A549 (cell line): ENCODE results near the gene VAV3. TPM values are rescaled to one million over a fixed set of nuclear protein-coding genes. Genes with fewer than 3 reads are reported as not detected.
A peak's percentile ranks its signal among the peaks of the same experiment; 100 is the strongest.
"Not testable (repeated sequence)": the region's sequence is repeated elsewhere in the genome, so short reads cannot be mapped to it uniquely, and the experiment has no call there.

Experiments used
- ATAC-seq, 2 experiments: fragments of 200-7000 bp in 1 of 2; fragments of >200 bp in 1 of 2; cut with Nextera tagmentation in 1 of 2; cut with Tn5 transposase in 1 of 2; 3 replicates each; pipeline versions ENCODE4 v1.8.0 to v1.9.1; 2018 to 2020; ENCODE audit warnings: mild to moderate bottlenecking in 1 of 2, moderate library complexity in 1 of 2
- CTCF ChIA-PET: fragments of 300-600 bp; sonication (Branson Sonifier 250); formaldehyde crosslinking; extraction: SDS; loops from one replicate; lab custom pipeline; 2021; ENCODE audit warnings: antibody characterized with exemption, inconsistent platforms; lab: Yijun Ruan, JAX
- POLR2A ChIA-PET: fragments of 350-600 bp; formaldehyde crosslinking; extraction: SDS; loops from one replicate; lab custom pipeline; 2021; ENCODE audit warnings: antibody characterized with exemption, inconsistent platforms; lab: Yijun Ruan, JAX
- DNase-seq, 2 experiments: peaks; one replicate each; pipeline versions ENCODE4 v3.0.0 to v3.0.0-alpha.2; 2011 to 2016; ENCODE audit warnings: low read depth in 1 of 2, low spot score in 1 of 2
- FAIRE-seq: peaks from 2 replicates; lab custom pipeline; 2011; peaks lifted over from hg19 to GRCh38; lab: Jason Lieb, UNC
- H3K27ac ChIP-seq, 2 experiments: fragments of >200 bp; sonication (Bioruptor Twin); formaldehyde crosslinking; 3 replicates each; pipeline ENCODE4 v1.5.1; 2016 to 2017
- H3K4me1 ChIP-seq: fragments of >200 bp; sonication (Bioruptor Twin); formaldehyde crosslinking; 3 replicates; pipeline ENCODE4 v1.6.1; 2016
- H3K4me2 ChIP-seq: fragments of >200 bp; sonication (Bioruptor Twin); formaldehyde crosslinking; 3 replicates; pipeline ENCODE4 v1.6.1; 2016
- H3K4me3 ChIP-seq: fragments of >200 bp; sonication (Bioruptor Twin); formaldehyde crosslinking; 3 replicates; pipeline ENCODE4 v1.5.1; 2016
- H3K9me3 ChIP-seq: fragments of >200 bp; sonication (Bioruptor Twin); formaldehyde crosslinking; 3 replicates; pipeline ENCODE4 v1.6.1; 2016
- CBX2 ChIP-seq: fragments of 200-600 bp; sonication (generic); IDR thresholded peaks from 2 replicates; pipeline ENCODE4 v1.6.1; 2016; ENCODE audit warnings: low read depth, mild to moderate bottlenecking, borderline replicate concordance
- CHD2 ChIP-seq: fragments of 150-350 bp; IDR thresholded peaks from 2 replicates; pipeline ENCODE4 v1.6.1; 2014; ENCODE audit warnings: low read length; ENCODE audit not compliant: partially characterized antibody
- EP300 ChIP-seq, 2 experiments: fragments of >200 bp; sonication (Bioruptor Twin); formaldehyde crosslinking; IDR thresholded peaks; 2 replicates in 1 of 2; 3 replicates in 1 of 2; pipeline ENCODE4 v1.6.1; 2016 to 2017
- HEYL ChIP-seq: fragments of 250-450 bp; sonication (Bioruptor Pico); IDR thresholded peaks from 2 replicates; pipeline ENCODE4 v1.8.0; 2021; ENCODE audit warnings: mild to moderate bottlenecking, moderate library complexity
- JUNB ChIP-seq: fragments of >200 bp; sonication (Bioruptor Twin); formaldehyde crosslinking; IDR thresholded peaks from 2 replicates; pipeline ENCODE4 v1.6.1; 2016
- MYC ChIP-seq: IDR thresholded peaks from 2 replicates; pipeline ENCODE4 v1.6.1; 2012; ENCODE audit warnings: mild to moderate bottlenecking, inconsistent platforms, low read length, improper control_type of control experiment, borderline replicate concordance
- RFX5 ChIP-seq: fragments of 450-650 bp; IDR thresholded peaks from 2 replicates; pipeline ENCODE4 v1.7.1; 2014; ENCODE audit warnings: antibody characterized with exemption, mild to moderate bottlenecking, moderate library complexity
- SMC3 ChIP-seq: fragments of >200 bp; sonication (Bioruptor Twin); formaldehyde crosslinking; IDR thresholded peaks from 3 replicates; pipeline ENCODE4 v1.6.1; 2018; ENCODE audit warnings: inconsistent platforms
- SREBF2 ChIP-seq: fragments of 450-650 bp; IDR thresholded peaks from 2 replicates; pipeline ENCODE4 v1.6.1; 2014; ENCODE audit warnings: mild to moderate bottlenecking, moderate library complexity
- TP53 ChIP-seq: fragments of 250-450 bp; sonication (Bioruptor Pico); IDR thresholded peaks from 2 replicates; pipeline ENCODE4 v1.5.0; 2021; ENCODE audit warnings: mild to moderate bottlenecking, moderate library complexity
- ZC3H11A ChIP-seq: fragments of 450-650 bp; IDR thresholded peaks from 2 replicates; pipeline ENCODE4 v1.6.1; 2014; ENCODE audit warnings: antibody characterized with exemption, mild to moderate bottlenecking
- WGBS: methylation state at CpG from one replicate; pipeline ENCODE4 v1.1.6; 2017; ENCODE audit errors: missing lambda C conversion rate; 5-methylcytosine and 5-hydroxymethylcytosine counted together
- polyA plus RNA-seq, 4 experiments: library from polyadenylated mRNA; depleted of rRNA in 3 of 4; stranded (reverse); fragments of >200 nt; fragmentation: RNase III in 1 of 4; extraction: RNeasy Plus Mini Kit Qiagen cat#74134 plus additional on column Dnase treatment in 1 of 4; gene quantifications; 2 replicates in 3 of 4; 3 replicates in 1 of 4; pipeline ENCODE4 v1.2.3, GENCODE V29; 2011 to 2017
- TF ChIP-seq, protein P1 (sequence below): fragments of 150-350 bp; IDR thresholded peaks from 2 replicates; pipeline ENCODE4 v1.6.1; 2014; ENCODE audit warnings: low read depth, mild to moderate bottlenecking, low read length
- TF ChIP-seq, protein P2 (sequence below): fragments of >200 bp; sonication (Bioruptor Twin); formaldehyde crosslinking; IDR thresholded peaks from 3 replicates; pipeline ENCODE4 v1.5.1; 2016
- TF ChIP-seq, protein P3 (sequence below): IDR thresholded peaks from 2 replicates; pipeline ENCODE4 v1.6.1; 2012
- TF ChIP-seq, protein P4 (sequence below): fragments of >200 bp; sonication (Bioruptor Twin); formaldehyde crosslinking; IDR thresholded peaks from 2 replicates; pipeline ENCODE4 v1.6.1; 2016
- TF ChIP-seq, protein P5 (sequence below): fragments of 250-450 bp; sonication (Bioruptor Pico); IDR thresholded peaks from 2 replicates; pipeline ENCODE4 v1.5.0; 2021; ENCODE audit warnings: mild to moderate bottlenecking, moderate library complexity, borderline replicate concordance
- TF ChIP-seq, protein P6 (sequence below): fragments of 450-650 bp; IDR thresholded peaks from 2 replicates; pipeline ENCODE4 v1.6.1; 2014; ENCODE audit warnings: antibody characterized with exemption
- TF ChIP-seq, protein P7 (sequence below): IDR thresholded peaks from 2 replicates; pipeline ENCODE4 v1.6.1; 2012; ENCODE audit warnings: low read depth, borderline replicate concordance

Gene VAV3
- polyA plus RNA-seq, 2 of the 4 experiments (the other 2 are of a cell fraction): 12.8 to 22.7 TPM

DNA sequence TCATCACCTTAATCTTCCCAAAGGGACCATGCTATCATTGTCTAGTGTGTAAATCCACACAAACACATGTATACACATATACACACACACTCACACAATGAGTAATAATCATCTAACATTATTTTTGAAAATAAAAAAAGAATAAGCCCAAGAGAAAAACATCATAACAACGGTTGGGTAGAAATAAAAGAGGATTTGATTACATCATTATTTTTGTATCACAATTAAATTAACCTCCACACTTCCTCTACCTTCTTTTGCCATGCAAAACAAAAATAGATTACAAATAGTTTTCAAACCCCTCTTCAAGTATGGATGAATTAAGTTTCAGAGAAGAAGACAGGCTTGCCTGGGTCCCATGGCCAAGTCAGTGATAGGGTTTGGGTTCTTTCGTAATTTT, 238.1 kb downstream of the VAV3 start (continued):
- TF ChIP-seq, protein P1, sequence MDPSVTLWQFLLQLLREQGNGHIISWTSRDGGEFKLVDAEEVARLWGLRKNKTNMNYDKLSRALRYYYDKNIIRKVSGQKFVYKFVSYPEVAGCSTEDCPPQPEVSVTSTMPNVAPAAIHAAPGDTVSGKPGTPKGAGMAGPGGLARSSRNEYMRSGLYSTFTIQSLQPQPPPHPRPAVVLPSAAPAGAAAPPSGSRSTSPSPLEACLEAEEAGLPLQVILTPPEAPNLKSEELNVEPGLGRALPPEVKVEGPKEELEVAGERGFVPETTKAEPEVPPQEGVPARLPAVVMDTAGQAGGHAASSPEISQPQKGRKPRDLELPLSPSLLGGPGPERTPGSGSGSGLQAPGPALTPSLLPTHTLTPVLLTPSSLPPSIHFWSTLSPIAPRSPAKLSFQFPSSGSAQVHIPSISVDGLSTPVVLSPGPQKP: no peak
- TF ChIP-seq JUNB (no peak), HEYL (CRISPR knock-in tag) (no peak)
- TF ChIP-seq, protein P2, sequence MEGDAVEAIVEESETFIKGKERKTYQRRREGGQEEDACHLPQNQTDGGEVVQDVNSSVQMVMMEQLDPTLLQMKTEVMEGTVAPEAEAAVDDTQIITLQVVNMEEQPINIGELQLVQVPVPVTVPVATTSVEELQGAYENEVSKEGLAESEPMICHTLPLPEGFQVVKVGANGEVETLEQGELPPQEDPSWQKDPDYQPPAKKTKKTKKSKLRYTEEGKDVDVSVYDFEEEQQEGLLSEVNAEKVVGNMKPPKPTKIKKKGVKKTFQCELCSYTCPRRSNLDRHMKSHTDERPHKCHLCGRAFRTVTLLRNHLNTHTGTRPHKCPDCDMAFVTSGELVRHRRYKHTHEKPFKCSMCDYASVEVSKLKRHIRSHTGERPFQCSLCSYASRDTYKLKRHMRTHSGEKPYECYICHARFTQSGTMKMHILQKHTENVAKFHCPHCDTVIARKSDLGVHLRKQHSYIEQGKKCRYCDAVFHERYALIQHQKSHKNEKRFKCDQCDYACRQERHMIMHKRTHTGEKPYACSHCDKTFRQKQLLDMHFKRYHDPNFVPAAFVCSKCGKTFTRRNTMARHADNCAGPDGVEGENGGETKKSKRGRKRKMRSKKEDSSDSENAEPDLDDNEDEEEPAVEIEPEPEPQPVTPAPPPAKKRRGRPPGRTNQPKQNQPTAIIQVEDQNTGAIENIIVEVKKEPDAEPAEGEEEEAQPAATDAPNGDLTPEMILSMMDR: no peak
- TF ChIP-seq, protein P3, sequence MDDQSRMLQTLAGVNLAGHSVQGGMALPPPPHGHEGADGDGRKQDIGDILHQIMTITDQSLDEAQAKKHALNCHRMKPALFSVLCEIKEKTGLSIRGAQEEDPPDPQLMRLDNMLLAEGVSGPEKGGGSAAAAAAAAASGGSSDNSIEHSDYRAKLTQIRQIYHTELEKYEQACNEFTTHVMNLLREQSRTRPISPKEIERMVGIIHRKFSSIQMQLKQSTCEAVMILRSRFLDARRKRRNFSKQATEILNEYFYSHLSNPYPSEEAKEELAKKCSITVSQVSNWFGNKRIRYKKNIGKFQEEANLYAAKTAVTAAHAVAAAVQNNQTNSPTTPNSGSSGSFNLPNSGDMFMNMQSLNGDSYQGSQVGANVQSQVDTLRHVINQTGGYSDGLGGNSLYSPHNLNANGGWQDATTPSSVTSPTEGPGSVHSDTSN: no peak
- TF ChIP-seq, protein P4, sequence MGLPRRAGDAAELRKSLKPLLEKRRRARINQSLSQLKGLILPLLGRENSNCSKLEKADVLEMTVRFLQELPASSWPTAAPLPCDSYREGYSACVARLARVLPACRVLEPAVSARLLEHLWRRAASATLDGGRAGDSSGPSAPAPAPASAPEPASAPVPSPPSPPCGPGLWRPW: no peak

DNA sequence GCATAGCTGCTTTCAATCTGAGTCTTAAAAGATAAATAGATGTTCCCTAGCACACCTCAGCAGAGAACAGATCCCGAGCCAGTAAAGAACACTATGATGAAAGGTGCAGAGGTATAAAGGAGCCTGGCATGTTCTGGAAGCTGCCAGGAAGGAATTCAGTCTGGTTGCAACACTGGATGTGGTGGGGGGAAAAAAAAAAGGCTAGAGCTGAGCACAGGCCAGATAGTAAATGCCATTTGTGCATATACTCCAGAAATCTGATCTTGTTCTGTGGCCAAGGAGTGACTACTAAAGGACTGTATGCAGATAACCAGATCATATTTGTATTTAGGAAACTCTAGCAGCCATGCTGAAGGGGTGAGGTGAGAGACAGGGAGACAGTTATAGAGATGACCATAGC, 240.3 kb downstream of the VAV3 start:
- ATAC-seq: no peak
- H3K4me1 ChIP-seq: no peaks in the 10 kb centered on the region
- CTCF ChIA-PET: interaction anchor here (1.3 kb wide), 1 partner anchor 26 kb away, joined by 4 read pairs; no protein-coding TSS in a partner anchor
- TF ChIP-seq, protein P5, sequence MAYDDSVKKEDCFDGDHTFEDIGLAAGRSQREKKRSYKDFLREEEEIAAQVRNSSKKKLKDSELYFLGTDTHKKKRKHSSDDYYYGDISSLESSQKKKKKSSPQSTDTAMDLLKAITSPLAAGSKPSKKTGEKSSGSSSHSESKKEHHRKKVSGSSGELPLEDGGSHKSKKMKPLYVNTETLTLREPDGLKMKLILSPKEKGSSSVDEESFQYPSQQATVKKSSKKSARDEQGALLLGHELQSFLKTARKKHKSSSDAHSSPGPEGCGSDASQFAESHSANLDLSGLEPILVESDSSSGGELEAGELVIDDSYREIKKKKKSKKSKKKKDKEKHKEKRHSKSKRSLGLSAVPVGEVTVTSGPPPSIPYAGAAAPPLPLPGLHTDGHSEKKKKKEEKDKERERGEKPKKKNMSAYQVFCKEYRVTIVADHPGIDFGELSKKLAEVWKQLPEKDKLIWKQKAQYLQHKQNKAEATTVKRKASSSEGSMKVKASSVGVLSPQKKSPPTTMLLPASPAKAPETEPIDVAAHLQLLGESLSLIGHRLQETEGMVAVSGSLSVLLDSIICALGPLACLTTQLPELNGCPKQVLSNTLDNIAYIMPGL (CRISPR knock-in tag): no peak
- no peak for TF ChIP-seq CHD2
- TF ChIP-seq CBX2: no peak
- TF ChIP-seq SREBF2: no peak
- TF ChIP-seq, protein P6, sequence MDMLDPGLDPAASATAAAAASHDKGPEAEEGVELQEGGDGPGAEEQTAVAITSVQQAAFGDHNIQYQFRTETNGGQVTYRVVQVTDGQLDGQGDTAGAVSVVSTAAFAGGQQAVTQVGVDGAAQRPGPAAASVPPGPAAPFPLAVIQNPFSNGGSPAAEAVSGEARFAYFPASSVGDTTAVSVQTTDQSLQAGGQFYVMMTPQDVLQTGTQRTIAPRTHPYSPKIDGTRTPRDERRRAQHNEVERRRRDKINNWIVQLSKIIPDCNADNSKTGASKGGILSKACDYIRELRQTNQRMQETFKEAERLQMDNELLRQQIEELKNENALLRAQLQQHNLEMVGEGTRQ: no peak
- TF ChIP-seq EP300 (IDR thresholded peaks at IDR 0.05): no peak
- TF ChIP-seq SMC3: no peak
- TF ChIP-seq, all 56 proteins: peak for 0
- Histone ChIP-seq H3K4me2 (no peak overlapping the region), H3K27ac (no peak overlapping the region), H3K4me3 (no peak overlapping the region), H3K9me3 (no peaks in the 10 kb centered on the region)
- WGBS: 20% methylated on average over 1 of the region's 1 CpG
- POLR2A ChIA-PET: no interaction called here
- FAIRE-seq (no peak), DNase-seq (no peak)

DNA sequence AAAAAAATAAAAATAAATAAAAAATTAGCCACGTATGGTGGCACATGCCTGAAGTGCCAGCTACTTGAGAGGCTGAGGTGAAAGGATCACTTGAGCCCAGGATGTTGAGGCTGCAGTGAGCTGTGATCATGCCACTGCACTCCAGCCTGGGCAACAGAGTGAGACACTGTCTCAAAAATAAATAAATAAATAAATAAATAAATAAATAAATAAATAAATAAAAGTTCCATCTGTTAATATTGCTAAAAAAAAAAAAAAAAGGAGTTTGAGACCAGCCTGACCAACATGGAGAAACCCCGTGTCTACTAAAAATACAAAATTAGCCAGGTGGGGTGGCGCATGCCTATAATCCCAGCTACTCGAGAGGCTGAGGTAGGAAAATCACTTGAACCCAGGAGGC, 244.8 kb downstream of the VAV3 start:
- FAIRE-seq, H3K9me3 ChIP-seq, H3K4me3 ChIP-seq, H3K27ac ChIP-seq, ATAC-seq, H3K4me1 ChIP-seq, DNase-seq, POLR2A ChIA-PET, H3K4me2 ChIP-seq: not testable (repeated sequence)
- WGBS: 85% methylated on average over 4 of the region's 4 CpGs
- CTCF ChIA-PET: interaction anchor here (0.7 kb wide), 1 partner anchor 73 kb away, joined by 3 read pairs; no protein-coding TSS in a partner anchor
- TF ChIP-seq ZC3H11A: peak; percentile 51

DNA sequence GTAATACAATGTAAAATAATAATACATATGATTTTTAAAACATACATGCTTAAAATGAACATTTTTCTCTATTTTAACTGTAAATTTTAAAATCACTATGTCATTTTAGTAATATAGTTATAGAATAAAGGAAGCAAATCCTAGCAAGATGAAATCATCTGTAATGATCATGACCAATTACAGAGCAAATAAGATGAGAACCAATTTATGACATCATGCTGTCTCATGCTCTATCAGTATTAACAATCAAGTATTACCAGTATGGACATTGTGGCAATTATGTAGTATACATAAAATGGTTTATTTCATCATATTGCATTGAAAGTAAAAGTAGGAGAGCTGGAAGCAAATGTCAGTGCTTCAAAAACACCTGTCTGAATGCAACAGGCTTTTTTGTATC, 255.0 kb downstream of the VAV3 start:
- Histone ChIP-seq H3K4me2 (no peak overlapping the region), H3K9me3 (no peaks in the 10 kb centered on the region), H3K27ac (no peak overlapping the region), H3K4me1 (no peaks in the 10 kb centered on the region), H3K4me3 (no peak overlapping the region)
- DNase-seq: no peak
- no peak for FAIRE-seq
- POLR2A ChIA-PET: no interaction called here
- no peak for ATAC-seq
- CTCF ChIA-PET: no interaction called here
- TF ChIP-seq, protein P7, sequence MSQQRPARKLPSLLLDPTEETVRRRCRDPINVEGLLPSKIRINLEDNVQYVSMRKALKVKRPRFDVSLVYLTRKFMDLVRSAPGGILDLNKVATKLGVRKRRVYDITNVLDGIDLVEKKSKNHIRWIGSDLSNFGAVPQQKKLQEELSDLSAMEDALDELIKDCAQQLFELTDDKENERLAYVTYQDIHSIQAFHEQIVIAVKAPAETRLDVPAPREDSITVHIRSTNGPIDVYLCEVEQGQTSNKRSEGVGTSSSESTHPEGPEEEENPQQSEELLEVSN: no peak
- TF ChIP-seq CBX2: no peak
- TF ChIP-seq TP53 (CRISPR knock-in tag): no peak
- TF ChIP-seq RFX5: no peak
- TF ChIP-seq, protein P5 (CRISPR knock-in tag): no peak
- no peak for TF ChIP-seq ZC3H11A
- TF ChIP-seq HEYL (CRISPR knock-in tag): no peak
- TF ChIP-seq MYC: no peak
- TF ChIP-seq, protein P6: no peak
